ENCODE data around the gene CDH4.

Gene CDH4

GRCh38 chr20:61588411-61589385, 336.6 kb downstream of the CDH4 start:
- peaks cover 7% of the 10 kb centered on the region for H3K4me1 ChIP-seq (ENCODE audit: insufficient read depth, low read length)
- no peak overlapping the region for H3K9ac ChIP-seq (ENCODE audit: low read length)
- peaks cover 3 to 43% of the 10 kb centered on the region in 2 donors for H3K27me3 ChIP-seq (ENCODE audit: control insufficient read depth in 1 of 2, insufficient read depth in 2 of 2, low read length in 2 of 2)
- H3K27ac ChIP-seq (ENCODE audit: low read depth, low read length) = no peak overlapping the region
- H3K9me3 ChIP-seq (ENCODE audit: low read length) = peaks cover 19% of the 10 kb centered on the region
- no peaks in the 10 kb centered on the region for H3K36me3 ChIP-seq (ENCODE audit: insufficient read depth, low read length)
- no peak overlapping the region for H3K4me3 ChIP-seq (ENCODE audit: low read depth in 1 of 2, low read length in 2 of 2)

GRCh38 chr20:61590236-61590635, 338.2 kb downstream of the CDH4 start:
- Histone ChIP-seq H3K27ac (ENCODE audit: low read depth, low read length) (no peak overlapping the region), H3K36me3 (ENCODE audit: insufficient read depth, low read length) (no peaks in the 10 kb centered on the region), H3K9ac (ENCODE audit: low read length) (no peak overlapping the region), H3K27me3 (ENCODE audit: control insufficient read depth in 1 of 2, insufficient read depth in 2 of 2, low read length in 2 of 2) (peaks cover 3 to 38% of the 10 kb centered on the region in 2 donors), H3K9me3 (ENCODE audit: low read length) (peaks cover 19% of the 10 kb centered on the region), H3K4me3 (ENCODE audit: low read depth in 1 of 2, low read length in 2 of 2) (no peak overlapping the region), H3K4me1 (ENCODE audit: insufficient read depth, low read length) (peaks cover 7% of the 10 kb centered on the region)

GRCh38 chr20:61593516-61593915, 341.5 kb downstream of the CDH4 start:
- Histone ChIP-seq H3K4me3 (ENCODE audit: low read depth in 1 of 2, low read length in 2 of 2) (no peak overlapping the region), H3K4me1 (ENCODE audit: insufficient read depth, low read length) (peaks cover 4% of the 10 kb centered on the region), H3K27ac (ENCODE audit: low read depth, low read length) (no peak overlapping the region), H3K9ac (ENCODE audit: low read length) (no peak overlapping the region), H3K27me3 (ENCODE audit: control insufficient read depth in 1 of 2, insufficient read depth in 2 of 2, low read length in 2 of 2) (peaks cover under 1 to 24% of the 10 kb centered on the region in 2 donors), H3K9me3 (ENCODE audit: low read length) (peaks cover 28% of the 10 kb centered on the region), H3K36me3 (ENCODE audit: insufficient read depth, low read length) (no peaks in the 10 kb centered on the region)

- Histone ChIP-seq H3K27ac (ENCODE audit: low read depth, low read length) (no peak overlapping the region), H3K9me3 (ENCODE audit: low read length) (peaks cover 28% of the 10 kb centered on the region), H3K9ac (ENCODE audit: low read length) (no peak overlapping the region), H3K4me3 (ENCODE audit: low read depth in 1 of 2, low read length in 2 of 2) (no peak overlapping the region), H3K36me3 (ENCODE audit: insufficient read depth, low read length) (no peaks in the 10 kb centered on the region), H3K27me3 (ENCODE audit: control insufficient read depth in 1 of 2, insufficient read depth in 2 of 2, low read length in 2 of 2) (peaks cover 0 to 27% of the 10 kb centered on the region in 2 donors), H3K4me1 (ENCODE audit: insufficient read depth, low read length) (no peaks in the 10 kb centered on the region)
Observed at GRCh38 chr20:61594198-61594597, 342.1 kb downstream of the CDH4 start.

GRCh38 chr20:61595216-61595615, 343.2 kb downstream of the CDH4 start:
- H3K27ac ChIP-seq (ENCODE audit: low read depth, low read length) = no peak overlapping the region
- no peak overlapping the region for H3K4me3 ChIP-seq (ENCODE audit: low read depth in 1 of 2, low read length in 2 of 2)
- no peaks in the 10 kb centered on the region for H3K36me3 ChIP-seq (ENCODE audit: insufficient read depth, low read length)
- peaks cover 28% of the 10 kb centered on the region for H3K9me3 ChIP-seq (ENCODE audit: low read length)
- peaks cover 0 to 26% of the 10 kb centered on the region in 2 donors for H3K27me3 ChIP-seq (ENCODE audit: control insufficient read depth in 1 of 2, insufficient read depth in 2 of 2, low read length in 2 of 2)
- no peak overlapping the region for H3K9ac ChIP-seq (ENCODE audit: low read length)
- H3K4me1 ChIP-seq (ENCODE audit: insufficient read depth, low read length) = no peaks in the 10 kb centered on the region

- Histone ChIP-seq H3K4me1 (ENCODE audit: insufficient read depth, low read length) (no peaks in the 10 kb centered on the region), H3K27ac (ENCODE audit: low read depth, low read length) (no peak overlapping the region), H3K36me3 (ENCODE audit: insufficient read depth, low read length) (no peaks in the 10 kb centered on the region), H3K9me3 (ENCODE audit: low read length) (peaks cover 22% of the 10 kb centered on the region), H3K4me3 (ENCODE audit: low read depth in 1 of 2, low read length in 2 of 2) (no peak overlapping the region), H3K27me3 (ENCODE audit: control insufficient read depth in 1 of 2, insufficient read depth in 2 of 2, low read length in 2 of 2) (peaks cover 0 to 19% of the 10 kb centered on the region in 2 donors), H3K9ac (ENCODE audit: low read length) (no peak overlapping the region)
Observed at GRCh38 chr20:61596687-61597330, 344.7 kb downstream of the CDH4 start.

- H3K27me3 ChIP-seq (ENCODE audit: control insufficient read depth in 1 of 2, insufficient read depth in 2 of 2, low read length in 2 of 2) = peaks cover 0 to 19% of the 10 kb centered on the region in 2 donors
- no peaks in the 10 kb centered on the region for H3K4me1 ChIP-seq (ENCODE audit: insufficient read depth, low read length)
- no peak overlapping the region for H3K4me3 ChIP-seq (ENCODE audit: low read depth in 1 of 2, low read length in 2 of 2)
- no peak overlapping the region for H3K9ac ChIP-seq (ENCODE audit: low read length)
- no peaks in the 10 kb centered on the region for H3K36me3 ChIP-seq (ENCODE audit: insufficient read depth, low read length)
- H3K9me3 ChIP-seq (ENCODE audit: low read length) = peaks cover 13% of the 10 kb centered on the region
- H3K27ac ChIP-seq (ENCODE audit: low read depth, low read length) = no peak overlapping the region
Observed at GRCh38 chr20:61597996-61598395, 345.9 kb downstream of the CDH4 start.

- Histone ChIP-seq H3K27ac (ENCODE audit: low read depth, low read length) (no peak overlapping the region), H3K36me3 (ENCODE audit: insufficient read depth, low read length) (no peaks in the 10 kb centered on the region), H3K4me1 (ENCODE audit: insufficient read depth, low read length) (no peaks in the 10 kb centered on the region), H3K4me3 (ENCODE audit: low read depth in 1 of 2, low read length in 2 of 2) (no peak overlapping the region), H3K9ac (ENCODE audit: low read length) (no peak overlapping the region), H3K9me3 (ENCODE audit: low read length) (peaks cover 10% of the 10 kb centered on the region), H3K27me3 (ENCODE audit: control insufficient read depth in 1 of 2, insufficient read depth in 2 of 2, low read length in 2 of 2) (peaks cover 0 to 19% of the 10 kb centered on the region in 2 donors)
Observed at GRCh38 chr20:61598586-61598985, 346.5 kb downstream of the CDH4 start.

GRCh38 chr20:61599061-61599531, 347.0 kb downstream of the CDH4 start:
- H3K4me1 ChIP-seq (ENCODE audit: insufficient read depth, low read length) = no peaks in the 10 kb centered on the region

GRCh38 chr20:61599541-61599992, 347.5 kb downstream of the CDH4 start:
- Histone ChIP-seq H3K9me3 (ENCODE audit: low read length) (peaks cover 15% of the 10 kb centered on the region), H3K4me3 (ENCODE audit: low read depth in 1 of 2, low read length in 2 of 2) (no peak overlapping the region), H3K27ac (ENCODE audit: low read depth, low read length) (no peak overlapping the region), H3K27me3 (ENCODE audit: control insufficient read depth in 1 of 2, insufficient read depth in 2 of 2, low read length in 2 of 2) (peaks cover 0 to 19% of the 10 kb centered on the region in 2 donors), H3K9ac (ENCODE audit: low read length) (no peak overlapping the region), H3K4me1 (ENCODE audit: insufficient read depth, low read length) (no peaks in the 10 kb centered on the region), H3K36me3 (ENCODE audit: insufficient read depth, low read length) (no peaks in the 10 kb centered on the region)

More at GRCh38 chr20:61599061-61599531, 347.0 kb downstream of the CDH4 start:
- Histone ChIP-seq H3K4me3 (ENCODE audit: low read depth in 1 of 2, low read length in 2 of 2) (no peak overlapping the region), H3K9ac (ENCODE audit: low read length) (no peak overlapping the region), H3K36me3 (ENCODE audit: insufficient read depth, low read length) (no peaks in the 10 kb centered on the region), H3K27ac (ENCODE audit: low read depth, low read length) (no peak overlapping the region), H3K9me3 (ENCODE audit: low read length) (peaks cover 15% of the 10 kb centered on the region), H3K27me3 (ENCODE audit: control insufficient read depth in 1 of 2, insufficient read depth in 2 of 2, low read length in 2 of 2) (peaks cover 0 to 19% of the 10 kb centered on the region in 2 donors)

- peaks cover 15% of the 10 kb centered on the region for H3K9me3 ChIP-seq (ENCODE audit: low read length)
Observed at GRCh38 chr20:61600016-61600415, 348.0 kb downstream of the CDH4 start.

More at GRCh38 chr20:61600016-61600415, 348.0 kb downstream of the CDH4 start:
- Histone ChIP-seq H3K4me3 (ENCODE audit: low read depth in 1 of 2, low read length in 2 of 2) (no peak overlapping the region), H3K27me3 (ENCODE audit: control insufficient read depth in 1 of 2, insufficient read depth in 2 of 2, low read length in 2 of 2) (peaks cover 0 to 19% of the 10 kb centered on the region in 2 donors), H3K4me1 (ENCODE audit: insufficient read depth, low read length) (no peaks in the 10 kb centered on the region), H3K36me3 (ENCODE audit: insufficient read depth, low read length) (no peaks in the 10 kb centered on the region), H3K27ac (ENCODE audit: low read depth, low read length) (no peak overlapping the region), H3K9ac (ENCODE audit: low read length) (no peak overlapping the region)
